GM10847 (cell line): ENCODE data around the gene RMND5B.

ENCODE experiments used
- POLR2A ChIP-seq: IDR thresholded peaks from 2 replicates; pipeline ENCODE4 v1.6.1; 2011; ENCODE audit not compliant: insufficient read length; ENCODE audit errors: extremely low read depth

RMND5B gene, protein sequence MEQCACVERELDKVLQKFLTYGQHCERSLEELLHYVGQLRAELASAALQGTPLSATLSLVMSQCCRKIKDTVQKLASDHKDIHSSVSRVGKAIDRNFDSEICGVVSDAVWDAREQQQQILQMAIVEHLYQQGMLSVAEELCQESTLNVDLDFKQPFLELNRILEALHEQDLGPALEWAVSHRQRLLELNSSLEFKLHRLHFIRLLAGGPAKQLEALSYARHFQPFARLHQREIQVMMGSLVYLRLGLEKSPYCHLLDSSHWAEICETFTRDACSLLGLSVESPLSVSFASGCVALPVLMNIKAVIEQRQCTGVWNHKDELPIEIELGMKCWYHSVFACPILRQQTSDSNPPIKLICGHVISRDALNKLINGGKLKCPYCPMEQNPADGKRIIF

DNA sequence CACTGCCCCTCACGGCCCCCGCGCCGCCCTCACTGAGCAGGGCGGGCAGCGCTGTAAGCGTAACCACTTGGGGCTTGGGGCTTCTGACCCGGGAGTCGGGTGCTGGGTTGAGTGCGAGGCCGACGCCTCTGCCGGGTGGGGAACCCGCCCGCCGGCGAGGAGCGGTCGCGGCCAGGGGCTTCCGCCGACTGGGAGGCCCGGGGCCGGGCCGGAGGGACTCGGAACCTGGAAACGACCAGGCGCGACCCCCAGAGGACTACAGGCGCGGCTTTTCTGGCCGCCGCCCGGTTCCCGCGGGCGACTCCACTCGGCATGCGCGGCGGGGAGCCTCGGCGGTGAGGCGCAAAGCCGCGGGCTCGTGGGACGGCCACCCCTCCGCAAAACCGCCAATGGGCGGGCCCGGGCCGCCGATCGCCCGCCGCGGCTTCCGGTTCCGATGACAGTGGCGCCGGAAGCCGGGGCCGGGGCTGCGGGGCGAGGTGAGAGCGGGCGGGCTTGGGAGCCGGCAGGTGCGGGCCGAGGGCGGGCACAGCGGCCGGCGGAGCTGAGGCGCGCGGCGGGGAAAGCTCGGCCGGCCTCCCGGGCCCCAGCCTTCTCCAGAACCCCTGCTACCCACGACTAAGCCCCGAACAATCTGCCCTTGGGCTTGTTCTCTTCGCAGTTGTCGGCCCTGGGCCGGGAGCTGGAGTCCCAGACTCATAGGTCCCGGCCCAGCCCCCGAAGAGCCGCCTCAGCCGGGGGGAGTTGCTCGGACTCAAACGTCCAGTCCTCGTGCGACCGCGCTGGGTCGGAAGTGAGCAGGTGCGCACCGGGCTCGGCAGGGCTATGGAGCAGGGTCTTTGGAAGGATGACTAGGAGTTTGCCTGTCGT, at the start of gene RMND5B:
RMND5B (plus strand) TSS at position 439 of the 870 bp plus-strand sequence. CDS start 7,106 bp downstream, outside the sequence.
- TF ChIP-seq POLR2A, result peak; percentile 82

DNA sequence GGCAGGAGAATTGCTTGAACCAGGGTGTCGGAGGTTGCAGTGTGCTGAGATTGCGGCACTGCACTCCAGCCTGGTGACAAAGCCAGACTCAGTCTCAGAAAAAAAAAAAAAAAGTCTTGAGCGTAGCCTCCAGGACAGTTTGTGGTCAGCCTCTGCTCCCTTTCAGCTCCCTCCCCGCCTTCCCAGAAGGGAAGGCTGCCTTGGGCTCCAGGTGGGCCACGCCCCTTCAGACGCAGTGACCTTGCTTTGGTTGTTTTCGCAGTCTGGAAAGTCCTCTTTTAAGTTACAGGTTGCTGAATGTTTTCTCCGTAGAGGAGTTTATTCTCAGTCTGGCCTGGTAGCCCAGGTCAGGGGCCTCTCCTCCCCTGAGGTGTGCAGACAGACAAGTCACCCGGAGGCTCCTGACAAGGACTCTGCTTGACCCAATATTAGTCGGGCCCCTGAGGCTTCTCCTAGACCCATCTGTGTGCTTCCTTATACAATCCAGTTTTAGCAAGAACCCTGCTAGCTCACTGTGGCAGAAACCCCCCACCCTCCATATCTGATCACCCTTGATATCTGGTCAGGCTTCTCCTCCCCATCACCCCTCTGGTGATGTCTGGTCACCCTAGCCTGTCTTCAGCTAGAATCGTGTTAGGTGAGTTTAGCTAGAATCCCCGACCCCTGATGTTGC, 49.1 kb upstream of the RMND5B start:
- no peak for TF ChIP-seq POLR2A

DNA sequence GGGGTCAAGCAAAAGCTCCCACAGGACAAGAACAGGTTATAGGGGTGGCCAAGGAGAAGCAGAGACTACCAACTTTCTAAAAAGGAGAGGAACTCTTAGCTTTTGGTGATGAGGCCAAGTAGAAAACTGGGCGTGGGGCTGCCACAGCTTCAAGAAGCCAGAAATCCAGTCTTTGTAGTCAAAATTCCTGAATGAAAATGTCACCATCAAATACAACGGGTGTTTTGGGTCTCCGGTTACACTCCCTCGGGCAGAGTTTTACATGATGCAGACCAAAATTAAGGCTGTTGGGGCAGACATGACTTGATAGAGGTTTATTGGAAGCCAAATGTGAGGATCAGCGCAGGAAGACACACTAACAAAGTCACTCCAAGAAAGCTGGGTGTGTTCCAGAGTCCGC, 46.9 kb upstream of the RMND5B start:
- TF ChIP-seq POLR2A, result no peak

DNA sequence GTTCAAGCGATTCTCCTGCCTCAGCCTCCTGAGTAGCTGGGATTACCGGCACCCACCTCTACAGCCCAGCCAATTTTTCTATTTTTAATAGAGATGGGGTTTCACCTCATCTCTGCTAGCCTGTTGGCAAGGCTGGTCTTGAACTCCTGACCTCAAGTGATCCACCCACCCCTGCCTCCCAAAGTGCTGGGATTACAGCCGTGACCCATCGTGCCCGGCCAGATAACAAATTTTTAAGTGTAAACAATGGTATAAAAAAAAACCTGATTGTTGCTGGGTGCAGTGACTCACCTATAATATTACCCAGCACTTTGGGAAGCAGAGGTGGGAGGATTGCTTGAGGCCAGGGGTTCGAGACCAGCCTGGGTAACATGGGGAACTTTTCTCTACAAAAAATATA, 45.5 kb upstream of the RMND5B start:
- no peak for TF ChIP-seq POLR2A

DNA sequence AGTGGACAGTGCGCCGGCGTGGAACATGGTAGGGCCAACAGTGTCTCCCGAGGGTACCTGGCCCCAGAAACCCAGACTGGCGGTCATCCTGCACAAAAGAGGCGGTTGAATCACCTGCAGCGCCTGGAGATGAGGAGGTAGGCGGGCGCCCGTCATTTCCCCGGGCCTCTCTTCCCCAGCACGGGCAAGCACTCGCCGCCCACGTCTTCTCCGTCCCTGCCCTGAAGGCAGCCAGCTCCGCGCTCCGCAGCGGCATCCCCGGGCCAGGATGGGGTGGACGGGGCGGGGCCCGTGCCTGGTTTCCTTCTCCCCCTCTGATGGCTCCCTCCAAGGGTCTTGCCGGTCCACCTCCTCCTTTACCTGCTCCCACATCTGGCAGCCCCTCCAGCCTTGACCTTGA, 44.5 kb upstream of the RMND5B start:
- TF ChIP-seq POLR2A, result no peak

DNA sequence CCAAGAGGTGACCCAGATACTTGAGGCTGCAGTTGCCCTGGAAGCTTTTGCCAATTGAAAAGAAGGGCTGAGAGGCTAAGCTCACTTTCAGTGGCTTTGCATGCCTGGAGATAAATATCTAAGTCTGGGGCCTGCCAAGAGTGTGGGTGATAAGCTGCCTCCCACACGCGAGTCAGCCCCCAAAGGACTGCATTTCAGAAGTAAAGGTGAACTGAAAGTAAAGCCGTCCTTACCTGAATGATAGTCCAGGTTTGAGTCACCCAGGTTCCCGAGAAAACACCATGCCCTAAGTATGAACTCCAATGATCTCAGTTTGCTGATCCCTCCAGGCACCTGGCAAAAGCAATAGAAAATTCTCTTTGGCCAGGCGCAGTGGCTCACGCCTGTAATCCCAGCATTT, 40.0 kb upstream of the RMND5B start:
- TF ChIP-seq POLR2A, result no peak

DNA sequence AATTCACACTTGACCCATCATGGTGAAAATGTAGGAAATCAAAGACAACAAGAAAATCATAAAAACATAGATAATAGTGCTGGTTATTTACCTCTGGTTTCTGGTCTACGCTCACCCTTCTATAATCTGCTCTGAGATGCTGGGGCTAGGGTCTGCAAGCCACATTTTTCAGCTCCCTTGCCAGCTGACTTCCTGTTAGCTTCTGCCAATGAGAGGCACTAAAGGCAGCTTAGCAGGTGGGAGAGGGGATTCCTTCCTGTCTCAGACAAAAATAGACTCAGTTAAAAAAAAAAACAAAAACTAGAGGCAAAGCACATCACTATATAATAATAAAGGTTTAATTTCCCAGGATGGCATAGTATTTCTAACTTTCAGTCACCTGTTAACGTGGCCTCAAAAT, 37.7 kb upstream of the RMND5B start:
- no peak for TF ChIP-seq POLR2A

DNA sequence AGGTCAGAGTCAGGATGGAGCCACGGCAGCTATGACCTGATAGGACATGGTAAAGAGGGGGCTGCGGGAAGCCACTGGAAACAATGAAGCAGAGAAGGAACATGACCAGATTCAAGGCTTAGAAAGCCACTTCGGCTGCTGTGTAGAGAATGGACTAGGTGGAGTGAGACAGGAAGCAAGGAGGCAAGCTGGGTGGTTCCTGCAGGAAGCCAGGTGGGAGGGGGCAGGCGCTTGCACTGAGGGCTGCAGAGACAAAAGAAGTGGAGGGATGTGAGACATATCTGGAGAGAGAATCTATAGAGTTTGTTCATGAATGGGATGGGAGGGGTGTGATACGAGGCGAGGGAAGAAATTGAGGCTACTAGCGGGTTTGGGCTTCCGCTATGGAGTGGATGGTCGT, 36.5 kb upstream of the RMND5B start:
- TF ChIP-seq POLR2A, result no peak

DNA sequence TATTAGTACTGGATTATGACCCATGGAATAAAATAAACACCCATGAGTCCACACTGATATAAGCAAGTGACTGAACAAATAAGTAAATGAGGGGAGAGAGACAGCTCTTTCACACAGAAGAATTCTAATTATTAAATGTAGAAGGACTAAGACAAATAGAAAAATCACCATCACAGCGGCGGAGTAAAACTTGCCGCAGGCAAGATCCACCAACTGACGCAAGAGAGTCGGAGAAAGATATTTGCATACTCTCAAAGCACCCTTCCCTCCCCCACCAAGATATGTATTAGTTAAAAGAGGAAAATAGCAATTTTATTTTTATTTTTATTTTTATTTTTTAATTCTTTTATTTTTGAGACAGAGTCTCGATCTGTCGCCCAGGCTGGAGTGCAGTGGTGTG, 32.1 kb upstream of the RMND5B start:
- no peak for TF ChIP-seq POLR2A

DNA sequence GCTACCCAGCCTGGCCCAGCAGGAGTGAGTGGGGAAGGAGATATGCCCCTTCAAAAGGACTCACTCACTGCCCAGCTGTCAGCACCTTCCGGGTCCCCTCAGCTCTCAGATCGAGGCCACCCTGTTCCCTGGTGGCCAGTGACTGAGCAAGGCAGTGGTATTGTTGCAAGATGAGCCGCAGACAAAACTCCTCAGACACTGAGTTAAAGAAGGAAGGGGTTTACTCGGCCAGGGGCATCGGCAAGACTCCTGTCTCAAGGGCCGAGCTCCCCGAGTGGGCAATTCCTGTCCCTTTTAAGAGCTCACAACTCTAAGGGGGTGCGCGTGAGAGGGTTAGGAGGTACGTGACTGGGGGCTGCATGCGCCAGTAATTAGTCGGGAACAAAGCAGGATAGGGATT, 27.2 kb upstream of the RMND5B start:
- no peak for TF ChIP-seq POLR2A

DNA sequence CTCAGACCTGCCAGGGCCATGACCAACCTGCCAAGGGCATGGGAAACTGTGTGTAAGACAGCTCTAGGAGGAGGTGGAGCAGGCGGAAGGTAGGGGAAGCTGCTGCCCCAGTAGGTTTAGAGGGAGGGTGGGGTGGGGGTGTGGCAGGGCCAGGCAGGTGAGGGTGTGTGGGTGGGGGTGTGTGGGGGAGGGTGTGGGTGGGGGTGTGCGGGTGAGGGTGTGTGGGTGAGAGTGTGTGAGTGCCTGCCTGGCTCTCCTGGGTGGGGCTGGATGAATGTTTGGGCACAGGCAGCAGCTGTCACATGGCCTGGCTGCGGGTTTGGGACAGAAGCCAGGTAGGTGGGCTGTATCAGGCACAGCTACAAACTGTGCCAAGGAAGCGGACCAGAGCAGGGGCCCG, 26.3 kb upstream of the RMND5B start:
- TF ChIP-seq POLR2A, result no peak

DNA sequence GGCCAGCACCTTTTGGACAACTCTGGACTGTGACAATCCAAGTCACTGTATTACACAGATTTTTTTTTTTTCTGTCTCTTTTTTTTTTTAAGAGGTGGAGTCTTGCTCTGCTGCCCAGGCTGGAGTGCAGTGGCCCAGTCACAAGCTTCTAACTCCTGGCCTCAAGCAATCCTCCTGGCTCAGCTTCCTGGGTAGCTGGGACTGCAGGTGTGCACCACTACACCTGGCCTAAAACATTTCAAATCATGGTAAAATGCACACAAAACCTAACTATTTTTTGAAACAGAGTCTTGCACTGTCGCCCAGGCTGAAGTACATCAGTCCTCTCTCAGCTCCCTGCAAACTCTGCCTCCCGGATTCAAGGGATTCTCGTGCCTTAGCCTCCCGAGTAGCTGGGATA, 24.7 kb upstream of the RMND5B start:
- no peak for TF ChIP-seq POLR2A

DNA sequence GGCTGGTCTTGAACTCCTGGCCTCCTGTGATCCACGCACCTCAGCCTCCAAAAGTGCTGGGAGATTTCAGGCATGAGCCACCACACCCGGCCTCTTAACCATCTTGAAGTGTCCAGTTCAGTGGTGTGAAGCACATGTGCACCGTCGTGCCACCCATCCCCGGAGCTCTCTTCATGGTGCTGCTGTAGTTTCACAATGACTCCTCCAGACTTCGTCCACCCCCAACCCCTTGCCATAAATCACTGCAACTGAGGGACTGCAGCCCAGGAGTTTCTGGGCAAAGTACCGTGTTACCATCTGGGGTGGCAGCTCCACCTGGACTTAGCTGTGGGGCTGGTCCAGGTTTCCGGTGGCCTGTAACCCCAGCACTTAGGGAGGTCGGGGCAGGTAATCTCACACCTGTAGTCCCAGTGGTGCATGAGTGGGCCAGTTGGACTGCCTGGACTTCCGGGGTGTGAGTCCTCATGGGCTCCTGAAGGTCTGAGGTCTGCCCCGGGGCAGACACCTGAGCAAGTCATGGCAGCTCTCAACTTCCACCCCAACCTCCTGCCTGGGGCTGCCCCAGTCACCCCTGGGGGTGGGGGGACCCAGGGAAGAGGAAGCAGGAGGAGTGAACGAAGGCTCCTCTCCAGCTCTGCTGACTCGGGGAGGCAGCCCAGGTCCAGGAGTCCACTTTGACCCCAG, 24.1 kb upstream of the RMND5B start:
- no peak for TF ChIP-seq POLR2A

DNA sequence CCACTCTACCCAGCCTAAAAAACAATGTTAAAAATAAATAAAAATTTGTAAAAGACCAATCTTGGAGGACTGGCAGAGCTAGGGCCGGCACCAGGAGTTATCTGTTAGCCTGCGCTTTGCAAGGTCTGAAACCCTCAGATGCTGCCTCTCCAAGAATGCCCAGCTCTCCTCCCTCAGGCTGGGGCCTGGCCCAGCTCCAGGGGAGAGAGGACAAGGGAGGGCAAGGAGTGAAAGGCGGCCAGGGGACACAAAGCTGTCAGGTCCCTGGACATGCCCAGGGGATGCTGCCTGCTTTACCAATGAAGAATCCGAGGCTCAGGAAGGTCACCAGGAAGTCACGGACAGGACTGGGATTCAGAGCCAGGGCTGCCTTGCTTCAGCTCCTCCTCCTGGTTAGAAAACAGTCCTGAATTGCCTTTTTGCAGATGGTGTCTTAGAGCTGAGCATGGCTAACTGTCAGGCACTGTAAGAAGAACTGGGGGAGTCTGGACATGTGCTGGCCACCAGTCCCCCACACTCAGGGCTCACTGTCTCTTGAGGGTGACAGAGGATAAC, 23.0 kb upstream of the RMND5B start:
- no peak for TF ChIP-seq POLR2A

DNA sequence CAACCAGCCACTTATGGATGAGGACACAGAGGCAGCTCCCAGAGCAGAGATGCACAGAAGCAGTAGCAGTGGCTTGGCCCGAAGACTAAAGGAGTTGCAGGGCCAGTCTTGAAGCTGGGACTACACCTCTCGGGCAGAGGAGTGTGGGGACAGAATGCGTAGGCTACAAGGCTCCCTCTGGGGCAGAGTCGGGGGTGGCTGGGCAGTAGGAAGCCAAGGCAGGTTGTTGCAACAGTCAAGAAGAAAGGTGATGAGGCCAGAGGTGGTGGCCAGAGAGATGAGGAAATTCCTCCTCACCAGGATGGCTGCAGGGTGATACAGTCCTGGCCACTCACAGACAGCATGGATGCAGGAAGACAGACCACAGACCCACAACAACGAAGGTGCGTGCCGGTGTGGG, 22.4 kb upstream of the RMND5B start:
- no peak for TF ChIP-seq POLR2A
